ENCODE measurements around the gene KLB.
"Not testable (repeated sequence)": the region's sequence is repeated elsewhere in the genome, so short reads cannot be mapped to it uniquely, and the experiment has no call there.

Gene KLB

GRCh38 chr4:39427520-39428114 is 20.9 kb downstream of the KLB start:
- DNase-seq = no peak

- no peak for DNase-seq
These were observed 23.0 kb downstream of the KLB start for GRCh38 chr4:39429476-39430334.

DNA sequence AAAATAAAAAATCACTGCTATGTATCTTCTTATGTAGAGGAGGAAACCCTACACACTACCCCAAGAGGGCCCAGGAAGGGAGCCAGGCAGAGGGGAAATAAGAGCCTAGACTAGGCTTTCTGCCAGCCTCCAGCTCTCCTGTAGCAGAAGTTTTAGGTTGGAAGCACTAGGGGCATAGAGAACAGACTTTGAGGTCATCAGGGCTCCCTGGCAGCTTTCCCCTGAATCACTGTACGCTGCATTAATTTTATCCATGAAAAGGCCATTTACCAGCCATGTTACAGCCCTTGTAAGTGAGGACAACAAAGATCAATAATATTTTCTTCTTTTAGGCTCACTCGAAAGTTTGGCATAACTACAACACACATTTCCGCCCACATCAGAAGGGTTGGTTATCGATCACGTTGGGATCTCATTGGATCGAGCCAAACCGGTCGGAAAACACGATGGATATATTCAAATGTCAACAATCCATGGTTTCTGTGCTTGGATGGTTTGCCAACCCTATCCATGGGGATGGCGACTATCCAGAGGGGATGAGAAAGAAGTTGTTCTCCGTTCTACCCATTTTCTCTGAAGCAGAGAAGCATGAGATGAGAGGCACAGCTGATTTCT is 27.3 kb downstream of the KLB start:
- no peak for DNase-seq

DNA sequence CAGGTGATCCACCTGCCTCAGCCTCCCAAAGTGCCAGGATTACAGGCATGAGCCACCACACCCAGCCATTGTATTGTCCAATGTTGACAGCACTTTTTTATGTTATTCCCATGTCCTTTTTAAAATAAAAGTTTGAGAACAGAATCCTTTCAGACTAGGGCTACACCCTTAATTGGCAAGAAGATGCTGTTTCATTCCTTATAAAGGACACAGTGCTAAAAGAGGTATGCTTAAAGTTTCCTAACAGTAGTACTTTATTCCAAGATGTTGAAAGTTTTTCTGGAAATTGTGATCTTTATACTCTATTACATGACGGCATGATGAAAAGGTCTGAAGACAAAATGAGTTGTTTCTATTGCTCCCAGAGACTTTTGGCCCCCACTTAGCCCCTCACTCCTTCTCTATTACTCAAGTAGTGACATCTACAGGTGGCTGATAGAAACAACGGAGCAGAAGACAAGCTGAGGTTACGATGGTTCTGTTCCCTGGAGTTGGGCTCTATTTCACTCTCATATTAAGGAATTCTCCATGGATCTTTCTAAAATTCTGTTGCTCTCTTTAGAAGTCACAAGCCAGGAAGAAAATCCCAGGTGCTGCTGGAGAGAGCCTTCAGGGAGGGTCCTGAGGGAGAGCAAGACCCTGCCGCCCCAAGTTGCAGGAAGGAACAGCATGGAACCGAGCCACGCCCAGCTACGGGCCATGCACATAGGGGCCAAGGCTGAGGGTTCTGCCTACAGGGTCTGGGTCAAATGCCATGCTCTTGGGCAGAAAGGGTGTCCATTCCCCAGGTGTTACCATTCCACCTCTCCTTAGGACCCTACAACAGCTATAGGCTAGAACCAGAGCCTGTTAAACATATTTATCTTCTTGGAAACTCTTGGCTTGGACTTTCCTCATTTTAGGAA is 29.2 kb downstream of the KLB start:
- no peak for DNase-seq

DNA sequence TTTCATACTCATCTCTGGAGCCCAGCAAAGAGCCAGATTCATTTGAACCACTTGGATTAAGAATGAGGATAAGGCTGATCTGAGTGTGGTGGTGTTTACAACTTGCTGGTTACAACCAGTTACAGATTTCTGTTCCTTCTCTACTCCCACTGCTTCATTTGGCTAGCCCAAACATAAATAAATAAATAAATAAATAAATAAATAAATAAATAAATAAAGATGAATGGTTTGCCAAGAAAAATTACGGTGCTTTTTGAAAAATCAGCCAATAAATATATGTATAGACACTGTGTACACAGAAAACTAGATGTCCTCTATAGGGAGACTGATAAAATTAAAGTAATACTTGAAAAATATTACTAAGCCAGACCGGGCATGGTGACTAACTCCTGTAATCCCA is 34.9 kb downstream of the KLB start:
- DNase-seq = no peak

GRCh38 chr4:39442998-39443397 is 36.3 kb downstream of the KLB start:
- DNase-seq = no peak

DNA sequence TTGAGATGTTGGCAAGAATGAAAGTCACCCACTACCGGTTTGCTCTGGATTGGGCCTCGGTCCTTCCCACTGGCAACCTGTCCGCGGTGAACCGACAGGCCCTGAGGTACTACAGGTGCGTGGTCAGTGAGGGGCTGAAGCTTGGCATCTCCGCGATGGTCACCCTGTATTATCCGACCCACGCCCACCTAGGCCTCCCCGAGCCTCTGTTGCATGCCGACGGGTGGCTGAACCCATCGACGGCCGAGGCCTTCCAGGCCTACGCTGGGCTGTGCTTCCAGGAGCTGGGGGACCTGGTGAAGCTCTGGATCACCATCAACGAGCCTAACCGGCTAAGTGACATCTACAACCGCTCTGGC is 39.7 kb downstream of the KLB start:
- no peak for DNase-seq

DNA sequence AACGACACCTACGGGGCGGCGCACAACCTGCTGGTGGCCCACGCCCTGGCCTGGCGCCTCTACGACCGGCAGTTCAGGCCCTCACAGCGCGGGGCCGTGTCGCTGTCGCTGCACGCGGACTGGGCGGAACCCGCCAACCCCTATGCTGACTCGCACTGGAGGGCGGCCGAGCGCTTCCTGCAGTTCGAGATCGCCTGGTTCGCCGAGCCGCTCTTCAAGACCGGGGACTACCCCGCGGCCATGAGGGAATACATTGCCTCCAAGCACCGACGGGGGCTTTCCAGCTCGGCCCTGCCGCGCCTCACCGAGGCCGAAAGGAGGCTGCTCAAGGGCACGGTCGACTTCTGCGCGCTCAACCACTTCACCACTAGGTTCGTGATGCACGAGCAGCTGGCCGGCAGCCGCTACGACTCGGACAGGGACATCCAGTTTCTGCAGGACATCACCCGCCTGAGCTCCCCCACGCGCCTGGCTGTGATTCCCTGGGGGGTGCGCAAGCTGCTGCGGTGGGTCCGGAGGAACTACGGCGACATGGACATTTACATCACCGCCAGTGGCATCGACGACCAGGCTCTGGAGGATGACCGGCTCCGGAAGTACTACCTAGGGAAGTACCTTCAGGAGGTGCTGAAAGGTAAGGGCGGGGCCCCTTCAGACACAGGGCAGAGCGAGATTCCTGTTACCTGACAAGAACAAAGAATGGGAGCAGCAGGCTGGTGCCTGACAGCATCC is 40.3 kb downstream of the KLB start:
- DNase-seq = peak; percentile 52

DNA sequence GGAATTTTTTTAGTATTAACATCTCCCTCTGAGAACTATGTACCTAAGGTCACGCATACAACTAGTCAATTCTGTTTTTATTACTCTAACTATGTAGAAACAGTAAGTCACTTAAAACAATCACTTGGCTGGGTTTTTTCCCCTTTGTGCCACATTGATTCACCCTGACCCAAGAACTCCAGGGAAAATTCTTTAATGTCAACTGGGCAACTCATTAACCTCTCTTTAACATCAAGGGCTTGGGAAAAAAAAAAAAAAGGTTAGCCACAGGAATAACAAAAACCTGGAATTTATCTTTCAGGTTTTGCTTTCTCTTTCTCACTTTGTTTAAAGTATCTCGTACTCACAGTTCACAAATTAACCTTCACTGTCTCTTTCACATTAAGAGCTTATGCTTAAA is 43.9 kb downstream of the KLB start:
- no peak for DNase-seq

DNA sequence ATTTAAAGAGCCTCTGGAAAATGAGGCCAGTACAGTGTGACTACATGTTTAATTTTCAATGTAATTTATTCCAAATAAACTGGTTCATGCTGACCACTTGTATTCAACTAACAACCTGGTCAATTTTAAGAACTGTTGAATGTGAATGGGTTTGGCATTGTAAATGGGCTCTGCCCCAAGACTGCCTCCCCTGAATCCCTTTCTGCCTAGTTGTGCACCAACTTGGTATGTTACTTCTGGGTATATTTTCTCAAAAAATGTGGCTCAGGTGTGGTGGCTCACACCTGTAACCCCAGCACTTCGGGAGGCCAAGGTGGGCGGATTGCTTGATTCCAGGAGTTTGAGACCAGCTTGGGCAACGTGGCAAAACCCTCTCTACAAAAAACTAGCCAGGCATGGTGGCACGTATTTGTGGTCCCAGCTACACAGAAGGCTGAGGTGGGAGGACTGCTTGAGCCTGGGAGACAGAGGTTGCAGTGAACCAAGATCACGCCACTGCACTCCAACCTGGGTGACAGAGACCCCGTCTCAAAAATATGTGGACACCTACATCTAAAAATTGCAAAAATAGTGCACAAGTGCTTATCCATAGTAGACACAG is 44.8 kb downstream of the KLB start:
- DNase-seq = no peak

DNA sequence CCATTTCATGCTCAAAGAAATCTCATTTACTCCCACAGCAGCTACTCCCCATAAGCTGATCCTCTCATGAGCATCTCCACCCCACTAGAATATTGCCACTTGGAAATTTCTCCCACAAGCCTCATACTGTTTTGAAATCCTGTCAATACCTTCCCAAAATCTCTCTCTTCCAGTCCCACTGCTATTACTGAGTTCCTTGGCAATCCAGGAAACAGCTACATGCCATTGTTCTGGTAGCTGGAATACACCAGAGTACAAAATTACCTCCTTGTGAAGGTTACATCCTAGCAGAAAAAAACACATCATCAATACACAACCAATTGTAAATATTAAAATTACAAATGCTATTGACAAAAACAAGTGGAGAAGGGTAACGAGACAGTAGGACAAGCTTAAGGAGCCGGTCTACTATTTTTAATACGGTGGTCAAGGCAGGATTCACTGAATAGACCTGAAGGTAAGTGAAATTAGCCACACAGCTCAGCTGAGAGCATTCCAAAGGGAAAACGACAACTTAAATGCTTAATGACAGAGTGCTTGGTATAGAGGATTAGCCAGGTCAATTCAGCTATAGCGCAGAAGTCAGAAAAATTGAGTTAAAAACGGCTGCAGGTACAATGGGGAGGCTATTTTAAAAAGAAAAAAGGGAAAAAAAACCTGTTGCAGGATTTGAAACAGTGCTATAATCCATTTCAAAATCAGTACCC is 45.6 kb downstream of the KLB start:
- DNase-seq = no peak

DNA sequence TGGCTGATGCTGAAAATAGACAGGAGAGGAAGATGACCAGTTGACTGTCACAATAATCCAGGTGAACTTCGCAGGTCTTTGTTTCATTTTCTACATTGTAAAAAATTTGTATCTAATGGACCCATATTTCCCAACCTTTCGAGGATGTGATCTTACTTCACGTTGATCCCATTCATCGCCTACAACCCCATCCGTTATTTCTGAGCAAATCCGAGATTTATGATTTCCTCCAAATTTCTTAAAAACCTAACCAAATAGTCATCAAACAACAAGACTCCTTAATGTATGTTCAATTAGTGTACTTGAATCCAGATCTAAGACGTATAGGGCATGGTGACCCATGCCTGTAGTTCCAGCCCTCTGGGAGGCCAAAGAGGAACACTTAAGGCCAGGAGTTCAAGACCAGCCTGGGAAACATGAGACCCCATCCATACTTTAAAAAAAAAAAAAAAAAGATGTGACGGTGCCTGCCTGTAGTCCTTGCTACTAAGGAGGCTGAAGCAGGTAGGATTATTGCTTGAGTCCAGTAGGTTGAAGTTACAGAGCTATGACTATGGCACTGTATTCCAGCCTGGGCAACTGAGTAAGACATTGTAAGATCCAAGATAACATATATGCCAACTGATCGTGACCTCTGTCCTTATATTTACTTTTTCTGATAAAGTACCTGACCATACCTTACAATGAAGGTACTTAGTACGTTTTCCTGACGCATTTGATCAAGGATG is 46.3 kb downstream of the KLB start:
- no peak for DNase-seq

DNA sequence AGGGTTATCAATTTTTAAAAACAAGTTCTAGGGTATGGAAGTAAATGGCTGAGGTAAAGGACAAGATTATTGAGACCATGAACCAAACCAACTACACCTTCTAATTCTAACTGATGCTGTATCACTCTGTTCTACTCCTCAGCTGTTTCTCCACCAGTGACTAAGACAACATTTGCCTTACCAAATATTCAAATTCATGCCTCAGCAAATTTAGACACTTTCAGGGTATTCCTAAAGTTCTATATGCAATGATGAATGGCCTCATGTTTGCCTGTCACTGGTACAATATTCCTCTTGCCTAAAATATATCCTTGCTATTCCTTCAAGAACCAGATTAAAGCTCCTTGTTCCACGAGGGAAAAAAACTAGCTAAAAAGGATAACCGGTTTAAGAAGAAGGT is 47.0 kb downstream of the KLB start:
- DNase-seq = no peak

GRCh38 chr4:39455486-39455885 is 48.8 kb downstream of the KLB start:
- no peak for DNase-seq

- DNase-seq = no peak
These were observed 50.4 kb downstream of the KLB start for GRCh38 chr4:39456946-39457763.

- DNase-seq = not testable (repeated sequence)
These were observed 51.4 kb downstream of the KLB start for GRCh38 chr4:39458161-39458504.

GRCh38 chr4:39458505-39459300 is 52.0 kb downstream of the KLB start, which contains the start of the genes LIAS and RPL9:
TSS of gene LIAS (plus strand) at chr4:39459056. CDS start at chr4:39459118, 62 bp downstream.
TSS of gene RPL9 (minus strand) at chr4:39458922. CDS start at chr4:39458439, 483 bp downstream.
- DNase-seq = peak; percentile 93

- no peak for DNase-seq
These were observed 58.3 kb downstream of the KLB start for GRCh38 chr4:39464886-39465501.
